Gastrocnemius medialis (tissue), 4 donors: ENCODE measurements around the gene SEPTIN5. TPM values are rescaled to one million over a fixed set of nuclear protein-coding genes. Genes with fewer than 3 reads are reported as not detected.

Experiments used
- ATAC-seq, 2 donors: fragments of 150-250 bp; one replicate each; pipeline ENCODE4 v1.9.1; 2016
- DNase-seq, 2 donors: peaks; one replicate each; pipeline ENCODE4 v3.0.0-alpha.2; 2019
- H3K27ac ChIP-seq, 4 donors: fragments of 200-600 bp; sonication (generic); 1 replicate in 1 of 4; 2 replicates in 3 of 4; pipeline ENCODE4 v1.5.1; 2016 to 2018; ENCODE audit warnings: mild to moderate bottlenecking in 2 of 4, moderate library complexity in 1 of 4
- H3K27me3 ChIP-seq, 3 donors: fragments of 200-600 bp; sonication (generic) in 2 of 3; 1 replicate in 1 of 3; 2 replicates in 2 of 3; pipeline versions ENCODE4 v1.5.1 to v1.6.0; 2016 to 2019; ENCODE audit warnings: mild to moderate bottlenecking in 1 of 3, moderate library complexity in 1 of 3
- H3K36me3 ChIP-seq, 2 donors: fragments of 200-600 bp; sonication (generic) in 1 of 2; one replicate each; pipeline ENCODE4 v1.5.1; 2017 to 2018
- H3K4me1 ChIP-seq, 2 donors: fragments of 200-600 bp; sonication (generic) in 1 of 2; one replicate each; pipeline ENCODE4 v1.5.1; 2016 to 2017; ENCODE audit warnings: mild to moderate bottlenecking in 2 of 2
- H3K4me3 ChIP-seq, 4 donors: fragments of 200-600 bp; sonication (generic) in 3 of 4; 1 replicate in 1 of 4; 2 replicates in 3 of 4; pipeline ENCODE4 v1.5.1; 2016 to 2019; ENCODE audit warnings: mild to moderate bottlenecking in 2 of 4
- H3K9me3 ChIP-seq, 3 donors: fragments of 200-600 bp; sonication (generic) in 2 of 3; 1 replicate in 1 of 3; 2 replicates in 2 of 3; pipeline ENCODE4 v1.5.1; 2016 to 2019
- POLR2A ChIP-seq, 2 donors: fragments of 450-650 bp; IDR thresholded peaks; one replicate each; pipeline ENCODE4 v1.6.1; 2017; ENCODE audit warnings: antibody characterized with exemption in 2 of 2, mild to moderate bottlenecking in 2 of 2, moderate library complexity in 2 of 2
- in situ Hi-C, 4 donors: fragments of 200-750 bp; cut with MboI; loops; one replicate each; pipeline versions ENCODE4 v1.15.0 to v1.8.0; 2017; ENCODE audit warnings: low sequenced_read_pairs in 4 of 4
- intact Hi-C: fragments of 100-400 bp; cut with DNase I; formaldehyde crosslinking; loops from one replicate; pipeline ENCODE4 v1.15.1; 2023; ENCODE audit warnings: low total_unique reads
- total RNA-seq, 4 donors: library from RNA; depleted of rRNA; stranded (reverse); fragments of >200 nt; gene quantifications; one replicate each; pipeline versions ENCODE4 v1.1.0 to v1.2.3, GENCODE V29; 2016
- TF ChIP-seq, protein P1 (sequence below), 5 experiments: fragments of 450-650 bp in 3 of 5; fragments of 200-600 bp in 2 of 5; sonication (generic) in 2 of 5; IDR thresholded peaks in 4 of 5; conservative IDR thresholded peaks in 1 of 5; 1 replicate in 4 of 5; 2 replicates in 1 of 5; pipeline ENCODE4 v1.5.1; 2016 to 2019; ENCODE audit warnings: antibody characterized with exemption in 5 of 5, mild to moderate bottlenecking in 3 of 5, moderate library complexity in 3 of 5

Gene SEPTIN5
- total RNA-seq, 4 donors from 2014 or later, result 5.0 to 15.9 (median 10.2) TPM

DNA sequence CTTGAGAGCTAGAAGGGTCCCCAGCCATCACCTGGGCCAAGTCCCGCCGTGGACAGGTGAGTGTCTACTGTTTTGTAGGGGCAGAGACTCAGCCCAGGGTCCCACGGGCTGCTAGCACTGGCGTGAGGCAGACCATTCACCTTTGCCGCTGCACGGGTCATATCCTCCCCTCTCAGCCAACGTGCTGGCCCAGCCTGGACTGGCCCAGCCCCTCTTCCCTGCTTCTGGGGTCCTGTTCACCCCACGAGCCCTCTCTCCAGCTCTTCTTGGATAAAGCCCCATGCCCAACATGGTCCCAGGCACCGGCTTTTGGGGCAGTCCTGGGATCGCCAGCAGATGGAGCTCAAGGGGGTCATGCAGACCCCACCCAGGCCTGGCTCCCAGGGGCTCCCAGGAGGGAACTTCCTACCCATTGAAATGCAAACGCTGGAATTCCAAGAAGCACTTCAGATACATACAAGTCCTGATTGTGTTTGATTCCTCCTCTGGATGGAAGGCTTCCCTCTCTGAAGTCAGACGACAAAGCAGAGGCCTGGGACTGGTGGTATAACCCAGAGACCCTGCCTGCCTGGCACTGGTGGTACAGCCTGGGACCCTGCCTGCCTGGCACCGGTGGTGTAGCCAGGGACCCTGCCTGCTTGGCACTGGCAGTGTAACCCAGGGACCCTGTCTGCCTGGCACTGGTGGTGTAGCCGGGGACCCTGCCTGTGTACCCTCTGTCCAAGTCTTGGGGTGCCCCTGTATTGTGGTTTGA lies 8.9 kb upstream of the SEPTIN5 start:
- in situ Hi-C loops (no loop called here), intact Hi-C loops (no loop called here)
- no peak for DNase-seq
- no peak for TF ChIP-seq POLR2A (IDR thresholded peaks at IDR 0.05)
- TF ChIP-seq, protein P1, sequence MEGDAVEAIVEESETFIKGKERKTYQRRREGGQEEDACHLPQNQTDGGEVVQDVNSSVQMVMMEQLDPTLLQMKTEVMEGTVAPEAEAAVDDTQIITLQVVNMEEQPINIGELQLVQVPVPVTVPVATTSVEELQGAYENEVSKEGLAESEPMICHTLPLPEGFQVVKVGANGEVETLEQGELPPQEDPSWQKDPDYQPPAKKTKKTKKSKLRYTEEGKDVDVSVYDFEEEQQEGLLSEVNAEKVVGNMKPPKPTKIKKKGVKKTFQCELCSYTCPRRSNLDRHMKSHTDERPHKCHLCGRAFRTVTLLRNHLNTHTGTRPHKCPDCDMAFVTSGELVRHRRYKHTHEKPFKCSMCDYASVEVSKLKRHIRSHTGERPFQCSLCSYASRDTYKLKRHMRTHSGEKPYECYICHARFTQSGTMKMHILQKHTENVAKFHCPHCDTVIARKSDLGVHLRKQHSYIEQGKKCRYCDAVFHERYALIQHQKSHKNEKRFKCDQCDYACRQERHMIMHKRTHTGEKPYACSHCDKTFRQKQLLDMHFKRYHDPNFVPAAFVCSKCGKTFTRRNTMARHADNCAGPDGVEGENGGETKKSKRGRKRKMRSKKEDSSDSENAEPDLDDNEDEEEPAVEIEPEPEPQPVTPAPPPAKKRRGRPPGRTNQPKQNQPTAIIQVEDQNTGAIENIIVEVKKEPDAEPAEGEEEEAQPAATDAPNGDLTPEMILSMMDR (IDR thresholded peaks at IDR 0.05 in 4 of 5, conservative IDR thresholded peaks at IDR 0.05 in 1 of 5), result no peak
- ATAC-seq, result no peak
- Histone ChIP-seq H3K9me3 (no peaks in the 10 kb centered on the region), H3K36me3 (no peaks in the 10 kb centered on the region), H3K27me3 (no peaks in the 10 kb centered on the region), H3K4me1 (peaks cover 18 to 20% of the 10 kb centered on the region in 2 donors), H3K4me3 (no peak overlapping the region), H3K27ac (no peak overlapping the region)

DNA sequence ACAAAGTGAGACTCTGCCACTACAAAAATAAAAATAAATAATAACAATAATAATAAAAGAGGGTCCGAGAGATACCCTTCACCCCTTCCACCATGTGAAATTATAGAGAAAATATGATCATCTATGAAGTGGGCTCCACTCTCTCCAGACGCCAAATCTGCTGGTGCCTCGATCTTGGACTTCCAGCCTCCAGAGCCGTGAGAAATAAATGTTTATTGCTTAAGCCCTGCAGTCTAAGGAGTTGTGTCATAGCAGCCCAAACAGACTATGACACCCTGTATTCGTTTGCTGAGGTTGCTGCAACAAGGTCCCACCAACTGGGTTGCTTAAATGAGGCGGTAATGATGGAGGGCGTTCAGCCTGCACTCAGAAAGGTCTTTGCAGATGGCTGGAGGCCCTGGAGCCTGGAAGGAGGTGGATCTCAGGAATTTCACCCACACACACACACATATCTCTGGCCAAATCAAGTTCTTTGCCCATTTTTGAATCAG lies 7.6 kb upstream of the SEPTIN5 start:
- DNase-seq (no peak), ATAC-seq (no peak)
- Histone ChIP-seq H3K4me3 (no peak overlapping the region), H3K9me3 (no peaks in the 10 kb centered on the region), H3K27ac (no peak overlapping the region), H3K36me3 (no peaks in the 10 kb centered on the region), H3K27me3 (no peaks in the 10 kb centered on the region), H3K4me1 (peaks cover 18 to 20% of the 10 kb centered on the region in 2 donors)
- TF ChIP-seq, protein P1 (IDR thresholded peaks at IDR 0.05 in 4 of 5, conservative IDR thresholded peaks at IDR 0.05 in 1 of 5), result no peak
- TF ChIP-seq POLR2A (IDR thresholded peaks at IDR 0.05), result no peak
- intact Hi-C loops, result no loop called here
- in situ Hi-C loops, result no loop called here

DNA sequence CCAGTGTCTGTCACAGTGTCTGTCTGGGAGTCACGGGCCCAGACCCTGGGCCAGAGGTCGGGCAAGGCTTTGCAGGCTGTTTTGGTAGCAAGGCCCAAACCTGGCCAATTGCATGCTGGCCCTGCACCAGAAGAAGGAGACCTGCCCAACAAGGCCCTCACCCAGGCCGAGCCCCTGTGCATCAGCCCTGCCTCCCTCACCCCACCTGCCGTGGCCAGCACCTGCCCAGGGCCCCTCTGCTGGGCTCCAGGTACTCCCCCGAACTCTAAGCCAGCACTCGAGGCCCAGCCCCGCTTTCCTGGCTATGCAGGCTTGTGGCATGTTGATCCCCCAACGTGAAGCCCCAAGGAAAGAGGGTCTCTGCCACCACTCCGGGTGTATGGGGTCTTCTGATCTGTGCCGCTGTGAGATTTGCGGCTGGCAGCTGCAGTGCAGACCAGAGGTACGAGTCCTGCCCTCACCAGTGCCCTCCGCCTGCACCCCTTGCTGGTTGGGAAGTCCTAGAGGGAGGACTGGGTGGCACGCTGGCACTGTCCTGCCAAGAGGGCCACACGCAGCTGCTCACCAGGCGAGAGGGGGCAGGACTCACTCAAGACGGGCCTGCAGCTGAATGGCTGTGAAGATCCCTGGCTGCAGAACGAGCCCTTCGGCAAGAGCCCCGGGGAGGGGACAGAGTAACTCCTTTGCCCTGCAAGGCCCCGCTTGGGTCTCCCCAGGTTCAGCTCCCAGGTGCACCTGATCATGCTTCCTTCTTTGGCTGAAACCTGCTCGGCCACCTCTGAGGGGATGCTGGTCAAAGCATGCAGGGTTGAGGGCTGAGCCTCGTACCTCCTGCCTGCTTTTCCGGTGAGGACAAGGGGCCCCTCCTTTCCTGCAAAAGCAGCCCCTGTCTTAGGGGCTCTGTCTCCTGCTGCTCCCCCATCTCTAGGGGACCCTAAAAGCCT lies 6.7 kb upstream of the SEPTIN5 start:
- H3K4me3 ChIP-seq, result no peak overlapping the region
- in situ Hi-C loops (no loop called here), intact Hi-C loops (no loop called here)
- no peak for ATAC-seq
- no peaks in the 10 kb centered on the region for H3K36me3 ChIP-seq
- H3K4me1 ChIP-seq, result peaks cover 18 to 20% of the 10 kb centered on the region in 2 donors
- TF ChIP-seq, protein P1 (IDR thresholded peaks at IDR 0.05 in 4 of 5, conservative IDR thresholded peaks at IDR 0.05 in 1 of 5), result no peak
- no peak for TF ChIP-seq POLR2A (IDR thresholded peaks at IDR 0.05)
- H3K27me3 ChIP-seq, result no peaks in the 10 kb centered on the region
- no peaks in the 10 kb centered on the region for H3K9me3 ChIP-seq
- H3K27ac ChIP-seq, result no peak overlapping the region
- DNase-seq, result no peak

DNA sequence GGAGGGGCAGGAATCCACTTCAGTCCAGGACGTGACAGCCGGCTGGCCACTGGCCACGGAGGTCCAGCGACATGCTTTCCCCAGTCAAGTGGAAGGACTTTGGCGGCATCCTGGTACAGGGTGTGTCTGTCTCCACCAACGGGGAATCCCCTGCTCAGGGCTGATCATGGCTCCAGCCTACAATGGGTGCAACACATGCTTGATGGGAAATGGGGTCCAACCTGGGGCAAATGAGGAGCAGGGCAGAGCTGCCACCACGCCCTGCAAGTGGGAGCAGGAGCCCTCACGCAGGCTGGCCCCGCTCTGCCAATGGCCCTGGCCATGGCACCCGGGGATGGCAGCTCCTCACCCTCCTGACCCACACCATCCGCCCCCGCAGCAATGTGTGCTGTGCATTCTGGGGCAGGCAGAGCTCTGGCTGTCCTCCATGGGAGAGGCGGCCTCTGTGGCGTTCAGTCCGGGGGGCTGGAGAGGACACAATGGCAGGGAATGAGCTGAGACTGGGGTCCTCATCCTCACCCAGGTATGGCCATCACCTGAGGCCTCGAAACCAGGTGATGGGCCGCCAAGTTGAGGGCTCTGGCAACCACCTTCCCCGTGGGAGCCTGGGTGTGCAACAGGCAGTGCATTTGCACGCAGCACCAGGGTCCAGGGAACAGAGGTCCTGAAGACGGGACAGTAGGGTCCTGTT lies 5.8 kb upstream of the SEPTIN5 start:
- H3K4me3 ChIP-seq, result no peak overlapping the region
- H3K36me3 ChIP-seq, result no peaks in the 10 kb centered on the region
- TF ChIP-seq, protein P1 (IDR thresholded peaks at IDR 0.05 in 4 of 5, conservative IDR thresholded peaks at IDR 0.05 in 1 of 5), result no peak
- no peak for TF ChIP-seq POLR2A (IDR thresholded peaks at IDR 0.05)
- H3K27ac ChIP-seq, result no peak overlapping the region
- H3K27me3 ChIP-seq, result no peaks in the 10 kb centered on the region
- peaks cover 18 to 20% of the 10 kb centered on the region in 2 donors for H3K4me1 ChIP-seq
- H3K9me3 ChIP-seq, result no peaks in the 10 kb centered on the region
- in situ Hi-C loops (no loop called here), intact Hi-C loops (no loop called here)
- DNase-seq, result peak in 1 of 2 donors; percentile 45
- ATAC-seq, result peak in 1 of 2 donors; percentile 35
